Smooth muscle cell (in vitro differentiated cells): ENCODE data around the gene DOK6. TPM values are rescaled to one million over a fixed set of nuclear protein-coding genes. Genes with fewer than 3 reads are reported as not detected.

ENCODE experiments used
- DNase-seq: peaks from one replicate; lab custom pipeline; 2025; ENCODE audit not compliant: unreplicated experiment; lab: John Stamatoyannopoulos, UW
- H2AFZ ChIP-seq: fragments of 200-600 bp; sonication (generic); 2 replicates; pipeline ENCODE4 v1.6.0; 2016; ENCODE audit warnings: antibody characterized with exemption, low read depth, mild to moderate bottlenecking
- H3F3A ChIP-seq: fragments of 200-600 bp; sonication (generic); 2 replicates; pipeline ENCODE4 v1.6.0; 2017; ENCODE audit warnings: antibody characterized with exemption, low read depth
- H3K27ac ChIP-seq: fragments of 200-600 bp; sonication (generic); 2 replicates; pipeline ENCODE4 v1.5.1; 2016; ENCODE audit warnings: low read depth, mild to moderate bottlenecking
- H3K27me3 ChIP-seq: fragments of 200-600 bp; sonication (generic); 2 replicates; pipeline ENCODE4 v1.6.1; 2016; ENCODE audit warnings: low read depth, mild to moderate bottlenecking
- H3K36me3 ChIP-seq: fragments of 200-600 bp; sonication (generic); 2 replicates; pipeline ENCODE4 v1.5.1; 2016; ENCODE audit warnings: low read depth
- H3K4me1 ChIP-seq: fragments of 200-600 bp; sonication (generic); 2 replicates; pipeline ENCODE4 v1.5.1; 2016; ENCODE audit warnings: low read depth
- H3K4me2 ChIP-seq: fragments of 200-600 bp; sonication (generic); 2 replicates; pipeline ENCODE4 v1.6.0; 2016; ENCODE audit warnings: mild to moderate bottlenecking
- H3K4me3 ChIP-seq: fragments of 200-600 bp; sonication (generic); 2 replicates; pipeline ENCODE4 v1.5.1; 2016; ENCODE audit warnings: mild to moderate bottlenecking
- H3K79me2 ChIP-seq: fragments of 200-600 bp; sonication (generic); 2 replicates; pipeline ENCODE4 v1.6.0; 2016; ENCODE audit warnings: low read depth, mild to moderate bottlenecking
- H3K9ac ChIP-seq: fragments of 200-600 bp; sonication (generic); 2 replicates; pipeline ENCODE4 v1.6.0; 2016; ENCODE audit warnings: low read depth
- H3K9me3 ChIP-seq: fragments of 200-600 bp; sonication (generic); replicated peaks from 2 replicates; pipeline ENCODE4 v1.5.1; 2016; ENCODE audit warnings: low read depth
- H4K20me1 ChIP-seq: fragments of 200-600 bp; sonication (generic); 2 replicates; pipeline ENCODE4 v1.6.0; 2016; ENCODE audit warnings: low read depth
- CTCF ChIP-seq: fragments of 200-600 bp; sonication (generic); IDR thresholded peaks from 2 replicates; pipeline ENCODE4 v1.5.1; 2017; ENCODE audit warnings: borderline replicate concordance, mild to moderate bottlenecking, antibody characterized with exemption; ENCODE audit not compliant: insufficient read depth, poor library complexity, severe bottlenecking
- WGBS: methylation state at CpG from one replicate; pipeline ENCODE4 v1.1.7; 2016; ENCODE audit warnings: low lambda C conversion rate; 5-methylcytosine and 5-hydroxymethylcytosine counted together
- polyA plus RNA-seq: library from polyadenylated mRNA; unstranded; fragments of >200 nt; fragmentation: Nextera tagmentation; extraction: Ambion mirVana; gene quantifications from 2 replicates; pipeline ENCODE4 v1.2.1, GENCODE V29; 2016
- total RNA-seq: library from RNA; depleted of rRNA; stranded (reverse); fragments of >200 nt; gene quantifications from 2 replicates; pipeline ENCODE4 v1.2.3, GENCODE V29; 2014

Gene DOK6
- total and polyA plus RNA-seq, 2 experiments from 2014 or later: 7.2 to 21.4 TPM

GRCh38 chr18:69684789-69685188, 284.1 kb downstream of the DOK6 start:
- Histone ChIP-seq H3K4me1 (no peaks in the 10 kb centered on the region), H2AFZ (no peak overlapping the region), H3F3A (no peaks in the 10 kb centered on the region), H3K36me3 (no peaks in the 10 kb centered on the region), H3K9me3 (no peaks in the 10 kb centered on the region), H3K27ac (no peak overlapping the region), H3K4me2 (no peak overlapping the region), H3K27me3 (no peaks in the 10 kb centered on the region), H3K4me3 (no peak overlapping the region), H3K79me2 (no peaks in the 10 kb centered on the region), H3K9ac (no peak overlapping the region), H4K20me1 (no peaks in the 10 kb centered on the region)
- 86% methylated on average over 2 of the region's 2 CpGs for WGBS
- DNase-seq: no peak
- no peak for TF ChIP-seq CTCF

- Histone ChIP-seq H3K79me2 (no peaks in the 10 kb centered on the region), H3K4me2 (no peak overlapping the region), H3K27ac (no peak overlapping the region), H3K9me3 (no peaks in the 10 kb centered on the region), H3K36me3 (no peaks in the 10 kb centered on the region), H3F3A (no peaks in the 10 kb centered on the region), H3K4me1 (no peaks in the 10 kb centered on the region), H4K20me1 (no peaks in the 10 kb centered on the region), H3K27me3 (no peaks in the 10 kb centered on the region), H3K9ac (no peak overlapping the region), H2AFZ (no peak overlapping the region), H3K4me3 (no peak overlapping the region)
- TF ChIP-seq CTCF: no peak
- 0% methylated on average over 1 of the region's 1 CpG for WGBS
- DNase-seq: no peak
Measured at GRCh38 chr18:69686861-69687260, 286.2 kb downstream of the DOK6 start.

GRCh38 chr18:69689121-69689759, 288.6 kb downstream of the DOK6 start:
- Histone ChIP-seq H3K9ac (no peak overlapping the region), H3K27ac (peak overlapping the region; percentile 15), H3K27me3 (no peaks in the 10 kb centered on the region), H3K4me1 (no peaks in the 10 kb centered on the region), H3K79me2 (no peaks in the 10 kb centered on the region), H2AFZ (no peak overlapping the region), H3K4me2 (no peak overlapping the region), H4K20me1 (no peaks in the 10 kb centered on the region), H3F3A (no peaks in the 10 kb centered on the region), H3K4me3 (no peak overlapping the region), H3K9me3 (no peaks in the 10 kb centered on the region), H3K36me3 (no peaks in the 10 kb centered on the region)
- DNase-seq: no peak
- TF ChIP-seq CTCF: no peak
- WGBS: 85% methylated on average over 2 of the region's 2 CpGs
